ENCODE data around the gene MRPS33. TPM values are rescaled to one million over a fixed set of nuclear protein-coding genes. Genes with fewer than 3 reads are reported as not detected.

Gene MRPS33
- total RNA-seq, 1 experiment from 2014 or later, result 67.7 TPM

DNA sequence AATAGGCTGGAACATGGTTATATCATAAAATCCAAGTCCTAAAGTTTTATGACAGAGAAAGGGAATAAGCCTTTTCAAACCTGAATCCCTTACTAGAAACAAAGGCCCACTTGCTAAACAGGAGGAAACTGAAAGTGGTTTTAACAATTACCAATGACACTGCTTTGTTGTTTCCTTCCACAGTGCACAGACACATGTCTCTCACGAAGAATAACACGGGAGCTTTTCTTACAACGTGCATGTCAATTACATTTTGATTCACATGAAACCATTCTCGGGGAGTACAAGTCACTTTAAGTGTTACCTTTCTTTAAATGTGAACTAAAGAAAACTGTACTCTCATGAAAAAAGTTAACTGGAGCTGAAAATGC lies 1.4 kb downstream of the MRPS33 start:
- no TSS peak for BruUV-seq (replicated peaks)
- intact Hi-C loops (cut with micrococcal nuclease; ENCODE audit: unreplicated experiment), result loop anchor here (5.0 kb wide), 1 partner anchor 336 kb away; no protein-coding TSS in a partner anchor
- H3K36me3 Mint-ChIP-seq (ENCODE audit: insufficient read depth, unreplicated experiment), result peaks cover 33% of the 10 kb centered on the region
- H3K4me3 ChIP-seq (ENCODE audit: low read depth, low read length), result peak overlapping the region; percentile 62
- no peaks in the 10 kb centered on the region for H3K4me1 ChIP-seq
- peaks cover 11% of the 10 kb centered on the region for H3K4me1 Mint-ChIP-seq (ENCODE audit: low read depth, unreplicated experiment)
- DNase-seq, result no peak
- H3K9me3 ChIP-seq, result no peaks in the 10 kb centered on the region
- peak overlapping the region; percentile 91 for H3K4me3 Mint-ChIP-seq (ENCODE audit: unreplicated experiment)
- H3K36me3 ChIP-seq (ENCODE audit: control insufficient read depth, insufficient read depth, low read length), result no peaks in the 10 kb centered on the region; the same call in 1 of the 2 replicates
- peaks cover 2% of the 10 kb centered on the region for H3K27me3 Mint-ChIP-seq (ENCODE audit: insufficient read depth, unreplicated experiment)
- H3K27me3 ChIP-seq (replicated peaks; ENCODE audit: control insufficient read depth, insufficient read depth, low read length), result no peaks in the 10 kb centered on the region
- H3K27ac Mint-ChIP-seq (ENCODE audit: unreplicated experiment), result peak overlapping the region; percentile 39
- TF ChIP-seq, protein P1, sequence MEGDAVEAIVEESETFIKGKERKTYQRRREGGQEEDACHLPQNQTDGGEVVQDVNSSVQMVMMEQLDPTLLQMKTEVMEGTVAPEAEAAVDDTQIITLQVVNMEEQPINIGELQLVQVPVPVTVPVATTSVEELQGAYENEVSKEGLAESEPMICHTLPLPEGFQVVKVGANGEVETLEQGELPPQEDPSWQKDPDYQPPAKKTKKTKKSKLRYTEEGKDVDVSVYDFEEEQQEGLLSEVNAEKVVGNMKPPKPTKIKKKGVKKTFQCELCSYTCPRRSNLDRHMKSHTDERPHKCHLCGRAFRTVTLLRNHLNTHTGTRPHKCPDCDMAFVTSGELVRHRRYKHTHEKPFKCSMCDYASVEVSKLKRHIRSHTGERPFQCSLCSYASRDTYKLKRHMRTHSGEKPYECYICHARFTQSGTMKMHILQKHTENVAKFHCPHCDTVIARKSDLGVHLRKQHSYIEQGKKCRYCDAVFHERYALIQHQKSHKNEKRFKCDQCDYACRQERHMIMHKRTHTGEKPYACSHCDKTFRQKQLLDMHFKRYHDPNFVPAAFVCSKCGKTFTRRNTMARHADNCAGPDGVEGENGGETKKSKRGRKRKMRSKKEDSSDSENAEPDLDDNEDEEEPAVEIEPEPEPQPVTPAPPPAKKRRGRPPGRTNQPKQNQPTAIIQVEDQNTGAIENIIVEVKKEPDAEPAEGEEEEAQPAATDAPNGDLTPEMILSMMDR (IDR thresholded peaks at IDR 0.05; ENCODE audit: insufficient read depth in 1 of 2, low read depth in 1 of 2, low read length in 1 of 2, severe bottlenecking in 1 of 2, unreplicated experiment in 1 of 2), result no peak
- POLR2A ChIA-PET, result interaction anchor here (0.6 kb wide), 1 partner anchor 687 kb away, joined by 3 read pairs; no protein-coding TSS in a partner anchor
- peaks cover 10% of the 10 kb centered on the region for H3K9me3 Mint-ChIP-seq (ENCODE audit: unreplicated experiment)
- CTCF ChIA-PET, result interaction anchor here (5.2 kb wide), 1 partner anchor 203 kb away, joined by 43 read pairs; no protein-coding TSS in a partner anchor

GRCh38 chr7:141012696-141013344 lies 1.9 kb downstream of the MRPS33 start:
- DNase-seq, result no peak
- H3K4me3 ChIP-seq (ENCODE audit: low read depth, low read length), result no peak overlapping the region
- H3K9me3 ChIP-seq, result no peaks in the 10 kb centered on the region
- H3K36me3 ChIP-seq (ENCODE audit: control insufficient read depth, insufficient read depth, low read length), result no peaks in the 10 kb centered on the region; the same call in none of the 2 replicates
- Mint-ChIP-seq H3K4me1 (ENCODE audit: low read depth, unreplicated experiment) (peaks cover 11% of the 10 kb centered on the region), H3K27ac (ENCODE audit: unreplicated experiment) (peak overlapping the region; percentile 39), H3K36me3 (ENCODE audit: insufficient read depth, unreplicated experiment) (peaks cover 36% of the 10 kb centered on the region), H3K9me3 (ENCODE audit: unreplicated experiment) (peaks cover 10% of the 10 kb centered on the region), H3K4me3 (ENCODE audit: unreplicated experiment) (peak overlapping the region; percentile 91), H3K27me3 (ENCODE audit: insufficient read depth, unreplicated experiment) (peaks cover 2% of the 10 kb centered on the region)
- POLR2A ChIA-PET, result no interaction called here
- H3K27me3 ChIP-seq (replicated peaks; ENCODE audit: control insufficient read depth, insufficient read depth, low read length), result no peaks in the 10 kb centered on the region
- no TSS peak for BruUV-seq (replicated peaks)
- CTCF ChIA-PET, result interaction anchor here (5.2 kb wide), 1 partner anchor 202 kb away, joined by 43 read pairs; no protein-coding TSS in a partner anchor
- intact Hi-C loops (cut with micrococcal nuclease; ENCODE audit: unreplicated experiment), result loop anchor here (1.0 to 5.0 kb wide), 3 partner anchors 202 to 336 kb away; no protein-coding TSS in a partner anchor
- no peaks in the 10 kb centered on the region for H3K4me1 ChIP-seq
- TF ChIP-seq, protein P1 (IDR thresholded peaks at IDR 0.05; ENCODE audit: insufficient read depth in 1 of 2, low read depth in 1 of 2, low read length in 1 of 2, severe bottlenecking in 1 of 2, unreplicated experiment in 1 of 2), result no peak

GRCh38 chr7:141012044-141012685 lies 2.6 kb downstream of the MRPS33 start:
- no TSS peak for BruUV-seq (replicated peaks)
- H3K27me3 Mint-ChIP-seq (ENCODE audit: insufficient read depth, unreplicated experiment), result no peaks in the 10 kb centered on the region
- DNase-seq, result peak; percentile 81 to 87
- no peak overlapping the region for H3K27ac Mint-ChIP-seq (ENCODE audit: unreplicated experiment)
- intact Hi-C loops (cut with micrococcal nuclease; ENCODE audit: unreplicated experiment), result loop anchor here (1.0 to 5.0 kb wide), 3 partner anchors 201 to 335 kb away; no protein-coding TSS in a partner anchor
- H3K4me1 Mint-ChIP-seq (ENCODE audit: low read depth, unreplicated experiment), result peaks cover 11% of the 10 kb centered on the region
- POLR2A ChIA-PET, result no interaction called here
- no peaks in the 10 kb centered on the region for H3K9me3 ChIP-seq
- TF ChIP-seq, protein P1 (IDR thresholded peaks at IDR 0.05; ENCODE audit: insufficient read depth in 1 of 2, low read depth in 1 of 2, low read length in 1 of 2, severe bottlenecking in 1 of 2, unreplicated experiment in 1 of 2), result peak; percentile 59 to 83
- peaks cover 42% of the 10 kb centered on the region for H3K36me3 Mint-ChIP-seq (ENCODE audit: insufficient read depth, unreplicated experiment)
- peaks cover 10% of the 10 kb centered on the region for H3K9me3 Mint-ChIP-seq (ENCODE audit: unreplicated experiment)
- no peaks in the 10 kb centered on the region for H3K27me3 ChIP-seq (replicated peaks; ENCODE audit: control insufficient read depth, insufficient read depth, low read length)
- H3K4me3 Mint-ChIP-seq (ENCODE audit: unreplicated experiment), result peak overlapping the region; percentile 20
- CTCF ChIA-PET, result interaction anchor here (0.6 to 5.2 kb wide), 3 partner anchors 11 to 204 kb away, joined by 4 to 43 read pairs (median 6); no protein-coding TSS in a partner anchor
- no peaks in the 10 kb centered on the region for H3K4me1 ChIP-seq
- H3K4me3 ChIP-seq (ENCODE audit: low read depth, low read length), result no peak overlapping the region
- no peaks in the 10 kb centered on the region; the same call in none of the 2 replicates for H3K36me3 ChIP-seq (ENCODE audit: control insufficient read depth, insufficient read depth, low read length)
